GM12872 (cell line): Measurements from ENCODE around the gene TANC1.

Experiments used
- TF ChIP-seq, protein P1 (sequence below): IDR thresholded peaks from 3 replicates; pipeline ENCODE4 v1.5.1; 2011; ENCODE audit warnings: low read depth, mild to moderate bottlenecking, low read length, moderate library complexity; ENCODE audit not compliant: insufficient read depth

TANC1 gene

DNA sequence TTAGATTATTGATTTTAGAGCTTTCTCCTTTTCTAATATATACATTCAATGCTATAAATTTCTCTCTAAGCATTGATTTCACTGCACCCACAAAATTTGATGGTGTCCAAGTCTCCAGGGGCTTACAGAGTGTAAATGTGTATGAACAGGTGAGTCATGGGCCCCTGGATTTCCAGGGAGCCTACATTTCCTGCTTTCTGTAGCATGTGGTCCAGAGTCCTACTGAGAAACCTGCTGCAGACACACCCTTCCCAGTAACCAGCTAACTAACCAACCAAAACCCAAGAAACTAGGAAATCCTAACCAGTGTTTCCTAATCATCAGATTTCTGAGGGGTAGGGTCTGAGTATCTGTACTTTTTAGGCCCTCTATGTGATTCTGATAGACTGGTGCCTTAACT is 39.5 kb upstream of the TANC1 start:
- TF ChIP-seq, protein P1, sequence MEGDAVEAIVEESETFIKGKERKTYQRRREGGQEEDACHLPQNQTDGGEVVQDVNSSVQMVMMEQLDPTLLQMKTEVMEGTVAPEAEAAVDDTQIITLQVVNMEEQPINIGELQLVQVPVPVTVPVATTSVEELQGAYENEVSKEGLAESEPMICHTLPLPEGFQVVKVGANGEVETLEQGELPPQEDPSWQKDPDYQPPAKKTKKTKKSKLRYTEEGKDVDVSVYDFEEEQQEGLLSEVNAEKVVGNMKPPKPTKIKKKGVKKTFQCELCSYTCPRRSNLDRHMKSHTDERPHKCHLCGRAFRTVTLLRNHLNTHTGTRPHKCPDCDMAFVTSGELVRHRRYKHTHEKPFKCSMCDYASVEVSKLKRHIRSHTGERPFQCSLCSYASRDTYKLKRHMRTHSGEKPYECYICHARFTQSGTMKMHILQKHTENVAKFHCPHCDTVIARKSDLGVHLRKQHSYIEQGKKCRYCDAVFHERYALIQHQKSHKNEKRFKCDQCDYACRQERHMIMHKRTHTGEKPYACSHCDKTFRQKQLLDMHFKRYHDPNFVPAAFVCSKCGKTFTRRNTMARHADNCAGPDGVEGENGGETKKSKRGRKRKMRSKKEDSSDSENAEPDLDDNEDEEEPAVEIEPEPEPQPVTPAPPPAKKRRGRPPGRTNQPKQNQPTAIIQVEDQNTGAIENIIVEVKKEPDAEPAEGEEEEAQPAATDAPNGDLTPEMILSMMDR, result no peak

DNA sequence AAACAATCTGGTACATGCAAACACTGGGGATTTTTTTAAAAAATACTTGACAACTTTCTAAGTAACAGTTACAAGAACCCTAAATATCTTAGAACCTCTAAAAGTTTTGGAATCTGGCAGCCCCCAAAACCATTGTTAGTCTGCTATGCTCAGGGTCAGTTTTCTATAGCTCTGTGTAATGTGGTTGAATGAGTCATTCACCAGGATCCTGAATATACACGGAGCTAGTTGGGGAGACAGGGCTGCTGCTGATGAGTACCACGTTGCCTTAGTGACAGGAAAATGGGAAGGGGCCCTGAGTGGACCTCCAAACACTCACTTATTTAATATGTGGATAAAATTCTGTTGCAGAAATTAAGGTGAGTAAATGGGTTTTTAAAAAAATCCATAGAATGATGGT is 36.9 kb upstream of the TANC1 start:
- TF ChIP-seq, protein P1, result no peak

DNA sequence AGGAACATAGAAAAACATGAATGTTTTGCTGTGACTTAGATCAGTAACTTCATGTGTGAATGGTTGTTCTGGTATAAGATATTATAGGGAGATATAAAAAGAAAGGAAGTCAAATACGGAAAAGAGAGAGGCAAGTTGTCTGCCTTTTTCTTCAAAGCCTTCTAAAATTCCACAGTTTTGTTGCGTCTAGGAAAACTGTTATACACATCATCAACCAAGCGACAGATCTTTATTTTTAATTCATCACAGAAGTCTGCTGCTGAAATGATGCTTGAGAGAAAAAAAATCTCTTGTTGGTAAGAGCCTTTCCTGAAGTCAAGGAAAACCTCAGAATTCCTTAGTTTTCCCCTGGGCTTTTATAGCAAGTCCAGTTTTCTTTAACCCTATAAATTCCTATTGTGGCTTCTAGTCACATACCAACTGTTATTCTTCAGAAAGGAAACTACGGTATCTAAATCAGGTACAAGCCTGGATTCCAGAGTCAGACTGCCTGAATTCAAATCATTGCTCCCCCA is 36.3 kb upstream of the TANC1 start:
- TF ChIP-seq, protein P1, result no peak

DNA sequence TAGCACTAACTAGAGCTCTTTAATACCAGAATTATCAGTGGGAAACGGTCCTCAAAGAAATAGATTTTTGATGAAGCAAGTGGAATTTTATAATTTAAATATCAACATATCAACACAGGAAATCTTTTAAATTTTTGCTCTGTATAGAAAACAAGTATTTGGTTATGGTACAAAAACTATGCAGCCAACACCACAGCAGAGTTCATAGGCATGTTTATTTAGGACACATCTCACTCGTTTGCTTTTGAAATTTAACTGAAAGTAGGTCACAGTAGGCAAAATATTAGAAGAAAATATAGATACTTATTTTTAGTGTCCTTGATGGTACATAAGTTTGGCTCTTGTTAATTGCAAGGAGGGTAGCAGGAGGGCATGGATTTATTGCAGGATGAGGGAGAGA is 34.3 kb upstream of the TANC1 start:
- TF ChIP-seq, protein P1, result no peak

DNA sequence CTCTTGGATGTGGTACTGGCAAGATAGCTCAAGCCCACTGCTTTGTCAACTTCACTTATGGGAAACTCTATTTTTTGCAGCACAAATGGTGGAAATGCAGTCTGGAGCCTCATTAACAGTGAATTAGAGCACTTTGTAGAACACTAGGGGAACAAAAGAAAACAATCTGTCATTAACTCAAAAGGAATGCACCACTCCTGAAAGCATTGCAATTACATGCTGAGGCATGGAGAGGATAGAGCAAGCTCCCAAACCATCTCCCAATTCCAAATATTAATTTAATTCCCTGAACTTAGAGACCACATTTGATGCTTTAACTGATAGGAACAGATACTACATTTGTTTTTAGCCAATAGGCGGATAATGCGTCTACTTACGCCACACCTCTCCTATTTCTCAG is 32.8 kb upstream of the TANC1 start:
- TF ChIP-seq, protein P1, result no peak

DNA sequence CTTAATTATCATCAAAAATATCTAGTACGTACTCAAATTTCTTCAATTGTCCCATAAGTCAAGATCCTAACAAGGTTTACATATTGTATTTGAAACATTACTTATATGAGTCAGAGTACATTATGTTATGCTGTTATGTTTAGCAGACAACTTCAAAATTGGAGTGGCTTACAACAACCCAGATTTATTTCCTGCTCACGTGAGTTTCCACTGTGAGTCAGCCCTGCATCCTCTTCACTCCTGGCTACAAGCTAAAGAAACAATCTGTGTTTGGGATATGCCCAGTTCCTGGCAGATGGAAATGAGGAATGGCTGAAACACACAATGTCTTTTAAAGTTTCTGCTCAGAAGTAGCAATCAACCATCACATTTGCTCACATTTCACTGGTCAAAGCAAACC is 31.5 kb upstream of the TANC1 start:
- TF ChIP-seq, protein P1, result no peak

DNA sequence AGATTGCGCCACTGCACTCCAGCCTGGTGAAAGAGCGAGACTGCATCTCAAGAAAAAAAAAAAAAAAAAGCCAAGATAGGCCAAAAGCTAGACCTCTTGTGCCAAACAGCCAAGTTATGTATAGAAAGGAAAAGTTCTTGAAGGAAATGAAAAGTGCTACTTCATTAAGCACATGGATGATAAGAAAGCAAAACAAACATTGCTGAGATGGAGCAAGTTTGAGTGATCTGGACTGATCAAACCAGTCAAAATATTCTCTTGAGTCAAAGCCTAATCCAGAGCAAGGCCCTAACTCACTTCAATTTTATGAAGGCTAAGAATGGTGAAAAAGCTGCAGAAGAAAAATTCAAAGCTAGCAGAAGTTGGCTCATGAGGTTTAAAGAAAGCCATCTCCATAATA is 28.1 kb upstream of the TANC1 start:
- TF ChIP-seq, protein P1, result no peak
